Memory B cell (primary cell): ENCODE data around the gene ZMAT3.
"Not testable (repeated sequence)": the region's sequence is repeated elsewhere in the genome, so short reads cannot be mapped to it uniquely, and the experiment has no call there.

Source experiments
- ATAC-seq: fragments of 150-1000 bp; cut with Tn5 transposase; 2 replicates; pipeline ENCODE4 v1.10.0; 2021; ENCODE audit warnings: low read depth, mild to moderate bottlenecking, moderate library complexity
- DNase-seq, 2 donors: peaks; one replicate each; pipeline ENCODE4 v3.0.0; 2022; ENCODE audit warnings: low spot score in 2 of 2
- H3K27ac Mint-ChIP-seq: one replicate; pipeline ENCODE4 v1.8.0; 2022; ENCODE audit warnings: mild to moderate bottlenecking, moderate library complexity, mixed read lengths
- H3K27me3 Mint-ChIP-seq: one replicate; pipeline ENCODE4 v1.8.0; 2022; ENCODE audit warnings: mixed read lengths
- H3K36me3 Mint-ChIP-seq: one replicate; pipeline ENCODE4 v1.8.0; 2022; ENCODE audit warnings: mild to moderate bottlenecking, mixed read lengths
- H3K4me1 Mint-ChIP-seq: one replicate; pipeline ENCODE4 v1.8.0; 2022; ENCODE audit warnings: mixed read lengths
- H3K4me3 Mint-ChIP-seq: one replicate; pipeline ENCODE4 v1.8.0; 2022; ENCODE audit warnings: mild to moderate bottlenecking, moderate library complexity, mixed read lengths
- H3K9me3 Mint-ChIP-seq: one replicate; pipeline ENCODE4 v1.8.0; 2022; ENCODE audit warnings: mixed read lengths

Gene ZMAT3

GRCh38 chr3:179071323-179072099, at the start of gene ZMAT3:
TSS of gene ZMAT3 (minus strand) at chr3:179071809. CDS start at chr3:179067752, 4,057 bp downstream.
- Mint-ChIP-seq H3K9me3 (no peaks in the 10 kb centered on the region), H3K36me3 (peaks cover 3% of the 10 kb centered on the region), H3K4me3 (peak within 1 kb of the TSS; percentile 92), H3K27me3 (no peaks in the 10 kb centered on the region), H3K27ac (peak within 1 kb of the TSS; percentile 95), H3K4me1 (peaks cover 34% of the 10 kb centered on the region)
- DNase-seq (peak; percentile 76), ATAC-seq (peak; percentile 73)

GRCh38 chr3:179116816-179117215, 45.2 kb upstream of the ZMAT3 start:
- H3K36me3 Mint-ChIP-seq = peaks cover 2% of the 10 kb centered on the region
- peaks cover 4% of the 10 kb centered on the region for H3K27me3 Mint-ChIP-seq
- H3K4me3 Mint-ChIP-seq = no peak overlapping the region
- no peaks in the 10 kb centered on the region for H3K4me1 Mint-ChIP-seq
- DNase-seq (no peak), ATAC-seq (no peak)
- H3K27ac Mint-ChIP-seq = no peak overlapping the region
- H3K9me3 Mint-ChIP-seq = peaks cover 4% of the 10 kb centered on the region

DNA sequence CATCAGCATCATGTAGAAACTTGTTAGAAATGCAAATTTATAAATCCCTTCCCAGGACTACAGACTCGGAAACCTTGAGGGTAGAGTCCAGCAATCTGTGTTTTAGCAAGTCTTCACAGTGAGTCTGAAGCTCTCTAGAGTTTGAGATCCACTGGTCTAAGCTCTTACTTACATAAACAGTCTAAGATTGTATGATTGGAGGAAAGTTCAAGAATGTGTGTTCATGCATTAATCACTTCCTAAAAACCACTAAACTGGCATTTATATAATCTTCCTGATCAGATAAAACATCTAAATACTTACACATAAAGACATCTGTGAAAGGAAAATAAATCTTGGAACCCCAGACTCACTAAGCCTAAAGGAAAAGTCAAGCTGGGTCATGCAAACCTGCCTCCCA, 43.8 kb upstream of the ZMAT3 start:
- not testable (repeated sequence) for H3K9me3 Mint-ChIP-seq, H3K36me3 Mint-ChIP-seq, ATAC-seq, H3K27ac Mint-ChIP-seq, H3K27me3 Mint-ChIP-seq, H3K4me3 Mint-ChIP-seq, DNase-seq, H3K4me1 Mint-ChIP-seq

GRCh38 chr3:179113903-179114302, 42.3 kb upstream of the ZMAT3 start:
- Mint-ChIP-seq H3K4me1 (no peaks in the 10 kb centered on the region), H3K9me3 (peaks cover 4% of the 10 kb centered on the region), H3K4me3 (no peak overlapping the region), H3K36me3 (no peaks in the 10 kb centered on the region), H3K27me3 (peaks cover 5% of the 10 kb centered on the region), H3K27ac (no peak overlapping the region)
- ATAC-seq (no peak), DNase-seq (no peak)

DNA sequence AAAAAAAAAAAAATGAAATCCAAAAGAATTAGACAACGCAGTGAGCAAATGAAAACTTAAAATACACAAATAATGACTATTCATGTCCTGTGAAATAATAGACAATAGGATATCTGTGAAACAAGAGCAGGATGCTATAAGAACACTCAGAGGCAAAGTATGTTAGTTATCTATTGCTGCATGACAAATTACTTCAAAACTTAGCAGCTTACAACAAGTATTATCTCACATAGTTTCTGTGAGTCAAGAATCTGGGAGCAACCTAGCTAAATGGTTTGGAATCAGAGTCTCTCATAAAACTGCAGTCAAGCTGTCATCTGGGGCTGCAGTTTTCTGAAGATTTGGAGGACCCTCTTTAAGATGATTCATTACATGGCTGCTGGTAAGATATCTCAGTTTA, 36.5 kb upstream of the ZMAT3 start:
- peaks cover 5% of the 10 kb centered on the region for H3K27me3 Mint-ChIP-seq
- no peak overlapping the region for H3K4me3 Mint-ChIP-seq
- H3K9me3 Mint-ChIP-seq = peaks cover 4% of the 10 kb centered on the region
- H3K4me1 Mint-ChIP-seq = peaks cover 2% of the 10 kb centered on the region
- no peaks in the 10 kb centered on the region for H3K36me3 Mint-ChIP-seq
- ATAC-seq (no peak), DNase-seq (no peak)
- no peak overlapping the region for H3K27ac Mint-ChIP-seq

GRCh38 chr3:179107617-179108016, 36.0 kb upstream of the ZMAT3 start:
- Mint-ChIP-seq H3K4me3 (no peak overlapping the region), H3K27ac (no peak overlapping the region), H3K4me1 (peaks cover 2% of the 10 kb centered on the region), H3K36me3 (no peaks in the 10 kb centered on the region), H3K27me3 (peaks cover 2% of the 10 kb centered on the region), H3K9me3 (peaks cover under 1% of the 10 kb centered on the region)
- no peak for DNase-seq
- ATAC-seq = no peak

DNA sequence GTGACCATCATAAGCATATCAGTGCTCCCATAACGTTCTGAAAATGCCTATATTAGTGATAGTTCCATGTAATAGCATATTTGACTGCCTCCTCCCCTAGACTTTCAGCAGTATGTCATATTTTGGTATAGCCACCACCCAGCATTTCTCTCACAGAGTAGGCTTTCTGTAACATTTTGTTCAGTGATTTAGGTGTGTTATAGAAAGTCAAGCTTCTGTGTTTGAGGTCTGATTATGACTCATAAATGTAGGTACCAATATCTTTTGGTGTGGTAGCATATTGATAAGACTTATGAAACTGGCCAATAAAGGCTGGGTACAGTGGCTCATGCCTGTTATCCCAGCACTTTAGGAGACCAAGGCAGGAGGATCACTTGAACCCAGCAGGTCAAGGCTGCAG, 34.3 kb upstream of the ZMAT3 start:
- Mint-ChIP-seq H3K9me3 (no peaks in the 10 kb centered on the region), H3K36me3 (no peaks in the 10 kb centered on the region), H3K27ac (no peak overlapping the region), H3K4me3 (no peak overlapping the region), H3K27me3 (no peaks in the 10 kb centered on the region), H3K4me1 (peaks cover 2% of the 10 kb centered on the region)
- no peak for ATAC-seq
- no peak for DNase-seq

- H3K36me3 Mint-ChIP-seq = no peaks in the 10 kb centered on the region
- no peaks in the 10 kb centered on the region for H3K9me3 Mint-ChIP-seq
- no peak overlapping the region for H3K4me3 Mint-ChIP-seq
- no peak overlapping the region for H3K27ac Mint-ChIP-seq
- DNase-seq (no peak), ATAC-seq (no peak)
- H3K4me1 Mint-ChIP-seq = peaks cover 4% of the 10 kb centered on the region
- no peaks in the 10 kb centered on the region for H3K27me3 Mint-ChIP-seq
Observed at GRCh38 chr3:179100652-179101051, 29.0 kb upstream of the ZMAT3 start.

- no peak for DNase-seq
- Mint-ChIP-seq H3K36me3 (no peaks in the 10 kb centered on the region), H3K4me1 (peaks cover 2% of the 10 kb centered on the region), H3K9me3 (peaks cover 2% of the 10 kb centered on the region), H3K4me3 (no peak overlapping the region), H3K27me3 (peaks cover 2% of the 10 kb centered on the region), H3K27ac (no peak overlapping the region)
- no peak for ATAC-seq
Observed at GRCh38 chr3:179098388-179099077, 26.9 kb upstream of the ZMAT3 start.

DNA sequence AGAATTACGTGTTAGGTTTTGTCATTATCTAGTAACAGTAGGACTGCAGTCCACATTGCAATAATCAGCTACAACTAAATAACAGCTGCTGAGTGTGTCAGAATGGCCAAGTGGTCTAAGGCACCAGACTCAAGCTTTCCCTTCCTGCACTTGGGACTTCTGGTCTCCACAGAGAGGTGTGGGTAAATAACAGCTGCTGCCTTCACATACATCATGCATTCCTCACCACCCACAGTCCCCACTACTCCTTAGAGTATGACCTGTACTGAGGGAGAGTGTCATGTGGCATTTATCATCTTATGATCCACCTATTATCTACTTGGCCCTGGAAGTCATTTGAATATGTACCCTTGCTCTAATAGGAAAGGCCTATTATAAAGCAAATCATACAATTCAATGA, 22.2 kb upstream of the ZMAT3 start:
- Mint-ChIP-seq H3K4me3 (no peak overlapping the region), H3K27ac (no peak overlapping the region), H3K9me3 (peaks cover 2% of the 10 kb centered on the region), H3K36me3 (no peaks in the 10 kb centered on the region), H3K4me1 (no peaks in the 10 kb centered on the region), H3K27me3 (peaks cover 2% of the 10 kb centered on the region)
- ATAC-seq (no peak), DNase-seq (no peak)

DNA sequence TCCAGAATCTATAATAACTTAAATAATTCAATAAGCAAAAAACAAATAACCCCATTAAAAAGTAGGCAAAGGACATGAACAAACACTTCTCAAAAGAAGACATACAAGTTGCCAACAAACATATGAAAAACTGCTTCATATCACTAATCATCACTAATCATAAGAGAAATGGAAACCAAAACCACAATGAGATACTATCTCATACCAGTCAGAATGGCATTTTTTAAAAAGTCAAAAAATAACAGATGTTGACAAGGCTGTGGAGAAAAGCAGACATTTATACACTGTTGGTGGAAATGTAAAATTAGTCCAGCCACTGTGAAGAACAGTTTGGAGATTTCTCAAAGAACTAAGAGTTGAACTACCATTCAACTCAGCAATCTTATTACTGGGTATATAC, 19.5 kb upstream of the ZMAT3 start:
- peaks cover 2% of the 10 kb centered on the region for H3K27me3 Mint-ChIP-seq
- no peak for DNase-seq
- ATAC-seq = no peak
- H3K4me1 Mint-ChIP-seq = no peaks in the 10 kb centered on the region
- peaks cover 2% of the 10 kb centered on the region for H3K9me3 Mint-ChIP-seq
- H3K36me3 Mint-ChIP-seq = no peaks in the 10 kb centered on the region
- no peak overlapping the region for H3K4me3 Mint-ChIP-seq
- no peak overlapping the region for H3K27ac Mint-ChIP-seq

DNA sequence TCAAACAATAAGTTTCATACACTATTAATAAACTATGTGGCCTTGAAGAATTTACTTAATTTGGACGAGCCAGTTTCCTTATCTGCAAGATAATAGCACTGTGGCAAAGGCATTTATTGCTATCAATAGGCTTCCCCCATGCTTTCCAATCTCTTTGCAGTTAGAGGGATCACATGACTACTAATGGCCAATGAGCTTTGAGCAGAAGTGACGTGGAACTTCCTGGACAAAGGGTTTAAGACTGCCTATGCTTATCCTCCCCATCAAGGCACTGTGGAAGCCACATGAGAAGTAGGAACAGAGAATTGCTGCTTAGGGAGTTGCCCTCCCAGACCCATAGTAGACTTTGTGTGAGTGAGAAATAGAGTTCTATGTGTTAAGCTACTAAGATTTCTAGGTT, 16.7 kb upstream of the ZMAT3 start:
- no peak for ATAC-seq
- no peak for DNase-seq
- H3K27ac Mint-ChIP-seq = no peak overlapping the region
- H3K9me3 Mint-ChIP-seq = no peaks in the 10 kb centered on the region
- no peaks in the 10 kb centered on the region for H3K27me3 Mint-ChIP-seq
- H3K4me3 Mint-ChIP-seq = no peak overlapping the region
- no peaks in the 10 kb centered on the region for H3K36me3 Mint-ChIP-seq
- H3K4me1 Mint-ChIP-seq = peaks cover 7% of the 10 kb centered on the region

DNA sequence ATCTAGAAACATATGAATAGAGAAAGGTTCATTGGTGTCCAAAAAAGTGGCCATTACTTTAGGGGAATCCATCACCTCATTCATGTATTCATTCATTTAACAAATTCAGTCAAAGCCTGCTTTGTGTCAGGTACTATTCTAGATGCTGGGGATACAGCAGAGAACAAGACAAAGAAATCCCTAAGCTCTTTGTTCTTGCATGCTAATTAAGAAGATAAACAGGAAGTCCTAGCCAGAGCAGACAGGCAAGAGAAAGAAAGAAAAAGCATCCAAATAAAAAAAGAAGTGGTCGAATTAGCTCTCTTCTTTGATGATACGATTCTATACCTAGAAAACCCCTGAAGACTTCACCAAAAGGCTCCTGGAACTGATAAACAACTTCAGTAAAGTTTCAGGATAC, 12.4 kb upstream of the ZMAT3 start:
- Mint-ChIP-seq H3K4me1 (peaks cover 12% of the 10 kb centered on the region), H3K4me3 (peak overlapping the region; percentile 28), H3K9me3 (no peaks in the 10 kb centered on the region), H3K36me3 (no peaks in the 10 kb centered on the region), H3K27ac (peak overlapping the region; percentile 77), H3K27me3 (no peaks in the 10 kb centered on the region)
- DNase-seq (no peak), ATAC-seq (no peak)

GRCh38 chr3:179082416-179082815, 10.8 kb upstream of the ZMAT3 start:
- no peak for ATAC-seq
- no peaks in the 10 kb centered on the region for H3K36me3 Mint-ChIP-seq
- H3K4me1 Mint-ChIP-seq = peaks cover 12% of the 10 kb centered on the region
- H3K27me3 Mint-ChIP-seq = no peaks in the 10 kb centered on the region
- DNase-seq = no peak
- no peaks in the 10 kb centered on the region for H3K9me3 Mint-ChIP-seq
- no peak overlapping the region for H3K27ac Mint-ChIP-seq
- H3K4me3 Mint-ChIP-seq = no peak overlapping the region

- H3K4me1 Mint-ChIP-seq = peaks cover 12% of the 10 kb centered on the region
- no peaks in the 10 kb centered on the region for H3K9me3 Mint-ChIP-seq
- H3K36me3 Mint-ChIP-seq = no peaks in the 10 kb centered on the region
- H3K27me3 Mint-ChIP-seq = no peaks in the 10 kb centered on the region
- DNase-seq (no peak), ATAC-seq (no peak)
- H3K27ac Mint-ChIP-seq = no peak overlapping the region
- H3K4me3 Mint-ChIP-seq = no peak overlapping the region
Observed at GRCh38 chr3:179081885-179082284, 10.3 kb upstream of the ZMAT3 start.
